GM10266 (cell line): Measurements from ENCODE around the gene CASKIN2.

Experiments used
- DNase-seq: peaks from one replicate; pipeline ENCODE4 v3.0.0; 2012; ENCODE audit errors: extremely low spot score
- TF ChIP-seq, protein P1 (sequence below): IDR thresholded peaks from 2 replicates; pipeline ENCODE4 v1.5.1; 2012; ENCODE audit warnings: mild to moderate bottlenecking, low read depth; ENCODE audit not compliant: control insufficient read depth, insufficient read depth; ENCODE audit errors: missing control alignments

The CASKIN2 gene

DNA sequence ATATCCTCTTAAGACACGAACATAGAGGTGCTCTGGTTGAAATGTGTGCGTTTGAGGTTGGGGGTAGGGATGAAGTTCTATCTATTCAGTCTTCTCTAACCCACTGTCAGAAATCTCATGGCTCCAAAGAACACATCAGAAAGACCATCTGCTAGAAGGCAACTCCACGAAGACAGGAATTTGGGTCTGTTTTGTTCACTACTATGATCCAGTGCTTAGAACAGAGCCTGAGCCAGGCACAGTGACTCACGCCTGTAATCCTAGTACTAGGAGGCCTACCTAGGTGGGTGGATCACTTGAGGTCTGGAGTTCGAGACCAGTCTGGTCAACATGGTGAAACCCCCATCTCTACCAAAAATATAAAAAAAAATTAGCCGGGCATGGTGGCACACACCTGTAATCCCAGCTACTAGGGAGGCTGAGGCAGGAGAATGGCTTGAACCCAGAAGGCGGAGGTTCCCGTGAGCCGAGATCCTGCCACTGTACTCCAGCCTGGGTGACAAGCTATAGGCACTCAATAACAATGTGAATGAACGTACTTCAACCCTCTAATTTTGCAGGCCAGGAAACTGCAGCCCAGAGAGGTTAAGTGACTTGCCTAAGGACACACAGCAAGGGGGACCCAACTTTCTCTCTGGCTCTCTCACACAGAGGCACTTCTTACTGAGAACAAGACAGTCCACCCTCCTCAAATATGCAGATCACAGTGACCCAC lies 2.3 kb downstream of the CASKIN2 start:
- TF ChIP-seq, protein P1, sequence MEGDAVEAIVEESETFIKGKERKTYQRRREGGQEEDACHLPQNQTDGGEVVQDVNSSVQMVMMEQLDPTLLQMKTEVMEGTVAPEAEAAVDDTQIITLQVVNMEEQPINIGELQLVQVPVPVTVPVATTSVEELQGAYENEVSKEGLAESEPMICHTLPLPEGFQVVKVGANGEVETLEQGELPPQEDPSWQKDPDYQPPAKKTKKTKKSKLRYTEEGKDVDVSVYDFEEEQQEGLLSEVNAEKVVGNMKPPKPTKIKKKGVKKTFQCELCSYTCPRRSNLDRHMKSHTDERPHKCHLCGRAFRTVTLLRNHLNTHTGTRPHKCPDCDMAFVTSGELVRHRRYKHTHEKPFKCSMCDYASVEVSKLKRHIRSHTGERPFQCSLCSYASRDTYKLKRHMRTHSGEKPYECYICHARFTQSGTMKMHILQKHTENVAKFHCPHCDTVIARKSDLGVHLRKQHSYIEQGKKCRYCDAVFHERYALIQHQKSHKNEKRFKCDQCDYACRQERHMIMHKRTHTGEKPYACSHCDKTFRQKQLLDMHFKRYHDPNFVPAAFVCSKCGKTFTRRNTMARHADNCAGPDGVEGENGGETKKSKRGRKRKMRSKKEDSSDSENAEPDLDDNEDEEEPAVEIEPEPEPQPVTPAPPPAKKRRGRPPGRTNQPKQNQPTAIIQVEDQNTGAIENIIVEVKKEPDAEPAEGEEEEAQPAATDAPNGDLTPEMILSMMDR: no peak
- DNase-seq: no peak

GRCh38 chr17:75511610-75512575 lies 3.4 kb downstream of the CASKIN2 start:
- TF ChIP-seq, protein P1: no peak
- no peak for DNase-seq

GRCh38 chr17:75511270-75511609 lies 4.1 kb downstream of the CASKIN2 start:
- TF ChIP-seq, protein P1: no peak

GRCh38 chr17:75509528-75510258 lies 5.6 kb downstream of the CASKIN2 start:
- TF ChIP-seq, protein P1: no peak
- DNase-seq: no peak

More at GRCh38 chr17:75511270-75511609, 4.1 kb downstream of the CASKIN2 start:
- no peak for DNase-seq

GRCh38 chr17:75508931-75509361 lies 6.4 kb downstream of the CASKIN2 start:
- TF ChIP-seq, protein P1: no peak
- DNase-seq: no peak

- TF ChIP-seq, protein P1: no peak
- no peak for DNase-seq
These were observed 7.3 kb downstream of the CASKIN2 start for GRCh38 chr17:75507733-75508719.
